GM12891 (cell line): Measurements from ENCODE around the gene AHRR.
A peak's percentile ranks its signal among the peaks of the same experiment; 100 is the strongest.

Experiments used
- DNase-seq: peaks from one replicate; pipeline ENCODE4 v3.0.0; 2011; ENCODE audit warnings: low spot score; ENCODE audit not compliant: insufficient read length
- FAIRE-seq: peaks from 2 replicates; lab custom pipeline; 2011; peaks lifted over from hg19 to GRCh38; lab: Jason Lieb, UNC
- PAX5 ChIP-seq: IDR thresholded peaks from 2 replicates; pipeline ENCODE4 v1.6.1; 2011; ENCODE audit warnings: low read length, moderate library complexity, mild to moderate bottlenecking; ENCODE audit not compliant: insufficient read depth, severe bottlenecking
- POLR2A ChIP-seq: IDR thresholded peaks from 2 replicates; pipeline ENCODE4 v1.6.1; 2011; ENCODE audit warnings: low read depth, low read length, control low read depth
- POLR2AphosphoS5 ChIP-seq: IDR thresholded peaks from 2 replicates; pipeline ENCODE4 v1.6.1; 2011; ENCODE audit warnings: low read depth, low read length, control low read depth
- POU2F2 ChIP-seq: IDR thresholded peaks from 2 replicates; pipeline ENCODE4 v1.6.1; 2011; ENCODE audit warnings: low read depth, mild to moderate bottlenecking, control low read depth, low read length, moderate library complexity
- SPI1 ChIP-seq: IDR thresholded peaks from 2 replicates; pipeline ENCODE4 v1.6.1; 2011; ENCODE audit warnings: low read depth, low read length, control low read depth
- TAF1 ChIP-seq: IDR thresholded peaks from 2 replicates; pipeline ENCODE4 v1.6.1; 2011; ENCODE audit warnings: low read depth, low read length, control low read depth

The AHRR gene

DNA sequence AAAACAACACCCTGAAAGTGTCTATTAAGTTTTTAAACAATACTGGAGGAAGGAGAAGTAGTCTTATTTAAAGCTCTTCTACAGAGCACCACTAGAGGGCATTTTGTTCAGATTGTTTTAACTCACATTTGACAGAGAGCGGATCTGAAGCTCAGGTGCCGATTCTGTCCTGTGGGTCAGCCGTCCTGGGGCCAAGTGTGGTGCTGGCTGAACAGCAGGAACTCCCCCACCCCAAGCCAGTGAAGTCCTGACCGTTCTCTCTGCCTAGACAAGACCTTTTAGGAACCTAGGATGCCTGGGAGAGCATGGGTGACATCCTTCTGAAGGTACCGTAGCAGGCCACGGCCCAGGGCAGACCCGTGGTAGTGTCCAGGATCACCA is 125.4 kb downstream of the AHRR start:
- FAIRE-seq (no peak), DNase-seq (no peak)

DNA sequence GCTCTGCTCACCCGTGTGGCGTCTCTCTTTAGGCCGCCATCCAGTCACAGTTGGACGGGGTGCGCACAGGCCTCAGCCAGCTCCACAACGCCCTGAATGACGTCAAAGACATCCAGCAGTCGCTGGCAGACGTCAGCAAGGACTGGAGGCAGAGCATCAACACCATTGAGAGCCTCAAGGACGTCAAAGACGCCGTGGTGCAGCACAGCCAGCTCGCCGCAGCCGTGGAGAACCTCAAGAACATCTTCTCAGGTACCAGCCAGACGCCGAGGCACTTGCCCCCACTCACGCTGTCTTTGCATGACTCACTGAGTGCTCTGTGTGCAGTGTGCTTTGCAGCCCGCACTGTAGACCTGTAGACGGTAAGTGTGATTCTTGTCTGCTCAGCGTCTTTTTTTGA is 126.0 kb downstream of the AHRR start:
- TF ChIP-seq SPI1, result no peak
- no peak for DNase-seq
- no peak for FAIRE-seq

More for the DNA sequence above, 125.4 kb downstream of the AHRR start:
- no peak for TF ChIP-seq POLR2AphosphoS5
- no peak for TF ChIP-seq SPI1
- no peak for TF ChIP-seq POLR2A
- no peak for TF ChIP-seq POU2F2
- no peak for TF ChIP-seq PAX5
- TF ChIP-seq TAF1, result no peak

DNA sequence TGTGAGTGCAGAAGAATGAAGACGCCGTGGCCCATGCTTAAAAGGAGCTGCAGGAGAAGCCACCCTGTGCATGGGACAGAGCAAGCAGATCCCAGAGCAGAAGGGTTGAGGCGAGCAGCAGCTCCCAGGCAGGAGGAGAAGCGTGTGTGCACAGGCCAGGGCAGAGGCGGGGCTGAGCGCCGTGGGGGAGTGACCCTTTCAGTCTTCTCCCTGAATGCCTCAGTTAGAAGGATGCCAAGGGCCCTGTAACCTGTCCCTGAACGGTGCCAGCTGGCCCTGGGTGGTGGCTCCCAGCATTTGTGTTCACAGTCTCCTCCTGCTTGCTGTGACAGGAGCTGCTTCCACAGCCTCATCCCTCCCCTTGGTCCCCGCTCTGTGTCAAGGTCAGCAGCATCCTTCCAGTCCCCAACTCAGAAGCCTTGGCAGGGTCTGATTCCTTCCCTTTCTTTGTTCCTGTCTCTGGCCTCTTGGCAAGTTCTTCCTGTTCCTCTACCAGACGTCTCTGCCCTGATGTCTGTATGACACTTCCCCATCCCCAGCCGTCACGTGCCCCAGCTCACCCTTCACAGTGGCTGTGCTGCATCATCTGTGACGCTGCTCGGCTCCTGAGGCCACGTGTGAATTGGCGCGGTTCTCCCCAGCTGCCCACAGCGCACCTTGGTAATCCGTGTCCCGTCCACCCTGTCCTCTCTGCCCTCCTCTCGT is 126.7 kb downstream of the AHRR start:
- FAIRE-seq (no peak), DNase-seq (no peak)
- no peak for TF ChIP-seq POLR2AphosphoS5
- no peak for TF ChIP-seq TAF1
- TF ChIP-seq POU2F2, result no peak
- TF ChIP-seq PAX5, result no peak
- no peak for TF ChIP-seq POLR2A
- no peak for TF ChIP-seq SPI1

DNA sequence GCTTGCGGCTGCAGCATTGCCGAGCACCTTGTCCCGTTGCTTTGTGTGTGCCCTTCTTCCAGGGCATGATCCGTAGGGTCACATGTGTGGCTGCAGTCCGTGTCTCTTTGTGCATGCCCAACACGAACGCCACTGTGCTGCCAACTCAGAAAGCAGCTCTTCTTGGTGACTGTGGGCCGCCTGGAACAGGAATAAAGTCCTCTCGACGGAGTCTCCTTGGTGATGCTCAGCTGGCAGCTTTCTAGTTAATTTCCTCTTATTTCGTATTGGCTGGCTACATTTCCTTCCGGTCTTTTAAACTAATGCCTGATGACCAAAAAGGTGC is 127.2 kb downstream of the AHRR start:
- TF ChIP-seq SPI1 (no peak), TAF1 (no peak), POLR2A (no peak), PAX5 (no peak), POLR2AphosphoS5 (no peak), POU2F2 (no peak)
- FAIRE-seq (no peak), DNase-seq (no peak)

DNA sequence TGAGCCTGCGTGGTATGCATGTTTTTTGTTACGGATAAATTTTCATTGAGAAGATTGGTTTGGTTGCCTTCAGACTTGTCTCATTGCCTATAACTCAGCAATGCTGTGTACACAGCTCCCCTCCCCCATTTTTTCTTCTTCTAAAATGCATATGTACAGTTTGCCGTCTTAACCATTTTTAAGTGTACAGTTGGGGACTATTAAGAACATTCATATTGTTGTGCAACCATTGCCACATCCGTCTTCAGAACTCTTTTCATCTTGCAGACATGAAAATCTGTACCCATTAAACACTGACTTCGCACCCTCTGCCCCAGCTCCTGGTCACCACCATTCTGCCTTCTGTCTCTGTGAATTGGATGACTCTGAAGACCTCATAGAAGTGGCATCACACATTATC is 127.6 kb downstream of the AHRR start:
- DNase-seq (no peak), FAIRE-seq (no peak)
- TF ChIP-seq POU2F2 (no peak), POLR2A (no peak), SPI1 (no peak), POLR2AphosphoS5 (no peak), PAX5 (no peak), TAF1 (no peak)

DNA sequence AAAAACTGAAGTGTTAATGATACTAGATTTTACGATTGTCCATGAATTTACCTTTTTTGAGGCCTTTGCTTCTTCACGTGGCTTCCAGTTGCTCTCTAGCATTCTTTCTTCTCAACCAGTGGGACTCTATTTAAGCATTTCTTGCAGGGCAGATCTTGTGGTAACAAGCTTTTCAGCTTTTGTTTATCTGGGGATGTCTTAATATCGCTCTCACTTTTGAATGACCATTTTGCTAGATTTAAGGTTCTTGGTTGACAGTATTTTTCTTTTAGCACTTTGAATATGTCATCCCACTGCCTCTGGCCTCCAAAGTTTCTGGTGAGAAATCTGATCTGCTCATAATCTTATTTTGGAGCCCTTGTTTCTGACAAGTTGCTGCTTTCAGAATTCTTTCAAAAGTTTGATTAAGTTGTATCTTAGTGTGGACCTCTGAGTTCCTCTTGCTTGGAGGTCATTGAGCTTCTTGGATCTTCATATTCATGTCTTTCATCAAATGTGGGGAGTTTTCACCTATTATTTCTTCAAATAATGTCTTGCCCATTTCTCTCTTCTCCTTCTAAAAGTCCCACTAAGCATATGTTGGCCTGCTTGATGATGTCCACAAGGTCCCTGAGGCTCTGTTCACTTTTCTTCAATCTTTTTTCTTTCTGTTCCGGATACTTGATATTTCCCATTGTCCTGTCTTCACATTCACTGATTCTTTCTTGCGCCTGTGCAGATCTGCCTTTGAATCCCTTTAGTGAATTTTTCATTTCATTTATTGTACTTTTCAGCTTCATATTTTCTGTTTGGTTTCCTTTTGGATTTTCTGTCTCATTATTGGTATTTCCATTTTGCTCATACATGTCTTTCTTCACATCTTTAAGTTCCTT is 130.3 kb downstream of the AHRR start:
- DNase-seq (no peak), FAIRE-seq (no peak)
- TF ChIP-seq POLR2AphosphoS5 (no peak), PAX5 (no peak), POLR2A (no peak), TAF1 (no peak), SPI1 (no peak), POU2F2 (no peak)

DNA sequence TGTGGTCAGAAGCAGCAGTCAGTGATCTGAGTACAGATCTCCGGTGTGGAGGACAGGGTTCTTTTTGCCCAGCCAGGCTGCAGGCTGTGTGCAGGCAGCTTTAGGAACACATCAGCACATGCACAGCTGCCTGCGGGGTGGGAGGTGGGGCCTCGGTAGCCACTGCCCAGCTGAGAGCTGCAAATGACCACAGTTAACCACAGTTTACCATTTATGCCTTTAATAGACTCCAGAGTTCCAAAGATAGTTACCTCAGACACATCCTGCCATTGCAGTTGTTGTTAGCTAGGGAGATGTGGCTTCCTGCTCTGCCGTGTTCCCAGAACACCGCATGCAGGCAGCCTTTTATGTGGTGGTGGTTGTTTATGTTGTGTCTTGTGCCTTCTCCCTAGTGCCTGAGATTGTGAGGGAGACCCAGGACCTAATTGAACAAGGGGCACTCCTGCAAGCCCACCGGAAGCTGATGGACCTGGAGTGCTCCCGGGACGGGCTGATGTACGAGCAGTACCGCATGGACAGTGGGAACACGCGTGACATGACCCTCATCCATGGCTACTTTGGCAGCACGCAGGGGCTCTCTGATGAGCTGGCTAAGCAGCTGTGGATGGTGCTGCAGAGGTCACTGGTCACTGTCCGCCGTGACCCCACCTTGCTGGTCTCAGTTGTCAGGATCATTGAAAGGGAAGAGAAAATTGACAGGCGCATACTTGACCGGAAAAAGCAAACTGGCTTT is 131.6 kb downstream of the AHRR start:
- TF ChIP-seq PAX5 (no peak), POLR2A (no peak), TAF1 (no peak), SPI1 (no peak), POU2F2 (no peak), POLR2AphosphoS5 (no peak)
- no peak for DNase-seq
- no peak for FAIRE-seq

DNA sequence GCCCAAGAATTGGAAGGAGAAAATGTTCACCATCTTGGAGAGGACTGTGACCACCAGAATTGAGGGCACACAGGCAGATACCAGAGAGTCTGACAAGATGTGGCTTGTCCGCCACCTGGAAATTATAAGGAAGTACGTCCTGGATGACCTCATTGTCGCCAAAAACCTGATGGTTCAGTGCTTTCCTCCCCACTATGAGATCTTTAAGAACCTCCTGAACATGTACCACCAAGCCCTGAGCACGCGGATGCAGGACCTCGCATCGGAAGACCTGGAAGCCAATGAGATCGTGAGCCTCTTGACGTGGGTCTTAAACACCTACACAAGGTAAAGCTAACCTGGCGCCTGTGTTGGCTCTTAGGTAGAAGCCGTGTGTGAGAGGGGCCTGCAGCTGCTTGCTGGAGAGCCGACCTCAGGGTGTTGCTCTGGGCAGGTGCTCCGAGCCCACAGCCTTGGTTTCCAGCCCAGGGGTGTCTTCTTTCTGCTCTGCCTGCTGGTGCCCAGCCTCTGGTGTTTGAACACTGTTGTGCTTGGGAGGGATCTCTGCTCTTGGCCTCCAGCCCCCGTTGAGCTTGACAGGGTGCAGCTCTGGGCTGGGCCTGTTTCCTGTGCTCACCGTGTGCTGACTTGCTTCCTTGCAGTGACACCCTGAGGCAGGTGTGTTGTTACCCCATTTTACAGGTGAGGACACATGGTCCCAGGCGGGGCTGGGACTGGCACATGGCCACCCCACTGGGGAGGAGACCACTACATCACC is 132.4 kb downstream of the AHRR start:
- FAIRE-seq, result no peak
- 0 out of 2 replicates have a peak, but pooled peaks have one; percentile 16 for TF ChIP-seq POLR2AphosphoS5
- TF ChIP-seq SPI1, result no peak
- DNase-seq, result no peak

DNA sequence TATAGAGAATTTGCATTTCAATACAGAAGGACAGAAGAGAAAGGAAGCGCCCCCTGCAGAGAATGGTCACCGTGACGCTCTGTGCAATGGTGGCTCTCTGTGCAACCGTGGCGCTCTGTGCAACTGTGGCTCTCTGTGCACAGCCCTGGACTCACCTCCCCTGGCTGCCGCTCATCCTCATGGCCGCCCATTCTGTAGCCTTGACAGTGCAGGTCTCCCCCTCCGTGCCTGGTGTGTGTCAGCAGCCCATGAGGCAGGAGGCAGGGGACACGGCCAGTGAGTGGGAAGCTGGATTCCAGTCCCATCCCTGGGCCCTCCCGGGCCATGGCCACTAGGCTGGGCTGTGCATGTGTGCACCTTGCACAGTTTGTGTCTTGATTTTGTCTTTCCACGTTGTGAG is 133.4 kb downstream of the AHRR start:
- TF ChIP-seq SPI1, result no peak
- TF ChIP-seq POU2F2, result no peak
- FAIRE-seq (no peak), DNase-seq (no peak)
